ENCODE results near the gene ISOC1. TPM values are rescaled to one million over a fixed set of nuclear protein-coding genes. Genes with fewer than 3 reads are reported as not detected.

The ISOC1 gene
- total RNA-seq, 4 donors from 2014 or later, result 37.7 to 67.2 (median 38.7) TPM

GRCh38 chr5:129073111-129073510, 21.4 kb upstream of the ISOC1 start:
- TF ChIP-seq POLR2A (IDR thresholded peaks at IDR 0.05) (no peak), CTCF (IDR thresholded peaks at IDR 0.05) (no peak)
- no peak overlapping the region for H3K4me3 ChIP-seq (ENCODE audit: low read depth, poor library complexity, severe bottlenecking)
- 59 to 62% methylated on average over 3 of the region's 3 CpGs for WGBS, 2 donors
- no peak for DNase-seq (ENCODE audit: low spot score in 2 of 2)
- intact Hi-C loops (cut with DNase I; ENCODE audit: low total_unique reads), result no loop called here

GRCh38 chr5:129074903-129075302, 19.6 kb upstream of the ISOC1 start:
- TF ChIP-seq CTCF (IDR thresholded peaks at IDR 0.05), result no peak
- TF ChIP-seq POLR2A (IDR thresholded peaks at IDR 0.05), result no peak
- 60 to 69% methylated on average over 4 of the region's 4 CpGs for WGBS, 2 donors
- no peak overlapping the region for H3K4me3 ChIP-seq (ENCODE audit: low read depth, poor library complexity, severe bottlenecking)
- intact Hi-C loops (cut with DNase I; ENCODE audit: low total_unique reads), result loop anchor here (2.0 kb wide), 1 partner anchor 48 kb away; no protein-coding TSS in a partner anchor
- no peak for DNase-seq (ENCODE audit: low spot score in 2 of 2)

GRCh38 chr5:129077433-129078075, 17.0 kb upstream of the ISOC1 start:
- intact Hi-C loops (cut with DNase I; ENCODE audit: low total_unique reads), result no loop called here
- H3K4me3 ChIP-seq (ENCODE audit: low read depth, poor library complexity, severe bottlenecking), result no peak overlapping the region
- DNase-seq (ENCODE audit: low spot score in 2 of 2), result no peak
- TF ChIP-seq POLR2A (IDR thresholded peaks at IDR 0.05) (no peak), CTCF (IDR thresholded peaks at IDR 0.05) (no peak)
- WGBS, 2 donors, result 56 to 57% methylated on average over 3 of the region's 3 CpGs

- TF ChIP-seq POLR2A (IDR thresholded peaks at IDR 0.05) (no peak), CTCF (IDR thresholded peaks at IDR 0.05) (no peak)
- intact Hi-C loops (cut with DNase I; ENCODE audit: low total_unique reads), result no loop called here
- 50 to 67% methylated on average over 1 of the region's 1 CpG for WGBS, 2 donors
- no peak for DNase-seq (ENCODE audit: low spot score in 2 of 2)
- H3K4me3 ChIP-seq (ENCODE audit: low read depth, poor library complexity, severe bottlenecking), result no peak overlapping the region
These were observed 16.3 kb upstream of the ISOC1 start for GRCh38 chr5:129078247-129078646.

GRCh38 chr5:129078660-129079059, 15.9 kb upstream of the ISOC1 start:
- no peak for DNase-seq (ENCODE audit: low spot score in 2 of 2)
- intact Hi-C loops (cut with DNase I; ENCODE audit: low total_unique reads), result no loop called here
- WGBS, 2 donors, result 69 to 87% methylated on average over 3 of the region's 3 CpGs
- H3K4me3 ChIP-seq (ENCODE audit: low read depth, poor library complexity, severe bottlenecking), result no peak overlapping the region
- TF ChIP-seq POLR2A (IDR thresholded peaks at IDR 0.05) (no peak), CTCF (IDR thresholded peaks at IDR 0.05) (no peak)

GRCh38 chr5:129079496-129079895, 15.1 kb upstream of the ISOC1 start:
- no peak for DNase-seq (ENCODE audit: low spot score in 2 of 2)
- intact Hi-C loops (cut with DNase I; ENCODE audit: low total_unique reads), result no loop called here
- no peak overlapping the region for H3K4me3 ChIP-seq (ENCODE audit: low read depth, poor library complexity, severe bottlenecking)
- no peak for TF ChIP-seq CTCF (IDR thresholded peaks at IDR 0.05)
- TF ChIP-seq POLR2A (IDR thresholded peaks at IDR 0.05), result no peak

Data from lower leg skin (tissue), 4 donors.